Measurements from ENCODE around the gene CYTH1. TPM values are rescaled to one million over a fixed set of nuclear protein-coding genes. Genes with fewer than 3 reads are reported as not detected.

The CYTH1 gene
- total RNA-seq, 2 experiments from 2014 or later: 521 to 525 TPM

GRCh38 chr17:78644931-78645351 is 137.1 kb downstream of the CYTH1 start:
- ChIA-PET POLR2A (interaction anchor here (1.2 kb wide), 1 partner anchor 21 kb away, joined by 6 read pairs; no protein-coding TSS in a partner anchor), CTCF (no interaction called here)
- Histone ChIP-seq H3K4me3 (ENCODE audit: low read length) (no peak overlapping the region), H3K4me1 (ENCODE audit: insufficient read depth, low read length) (peaks cover 17% of the 10 kb centered on the region), H3K9me3 (ENCODE audit: control insufficient read depth in 1 of 2, insufficient read depth in 1 of 2, low read length in 2 of 2) (peaks cover 0 to 12% of the 10 kb centered on the region in 2 experiments), H3K27ac (ENCODE audit: low read depth in 1 of 2, low read length in 2 of 2) (no peak overlapping the region), H3K27me3 (ENCODE audit: control insufficient read depth in 1 of 2, insufficient read depth in 2 of 2, low read length in 2 of 2) (no peaks in the 10 kb centered on the region), H3K36me3 (ENCODE audit: insufficient read depth, low read length) (no peaks in the 10 kb centered on the region)
- ATAC-seq (ENCODE audit: poor library complexity): no peak
- H3K4me1 Mint-ChIP-seq (ENCODE audit: low read depth): peaks cover 10% of the 10 kb centered on the region
- H3K36me3 Mint-ChIP-seq (ENCODE audit: low read depth): no peaks in the 10 kb centered on the region
- no peaks in the 10 kb centered on the region for H3K27me3 Mint-ChIP-seq
- H3K9me3 Mint-ChIP-seq: no peaks in the 10 kb centered on the region
- intact Hi-C loops (cut with DNase I, micrococcal nuclease): no loop called here
- no peak for TF ChIP-seq CTCF (IDR thresholded peaks at IDR 0.05)
- no peak overlapping the region for H3K4me3 Mint-ChIP-seq
- H3K27ac Mint-ChIP-seq: no peak overlapping the region
- DNase-seq: no peak

GRCh38 chr17:78644224-78644623 is 137.8 kb downstream of the CYTH1 start:
- peaks cover 10% of the 10 kb centered on the region for H3K4me1 Mint-ChIP-seq (ENCODE audit: low read depth)
- H3K9me3 Mint-ChIP-seq: no peaks in the 10 kb centered on the region
- Histone ChIP-seq H3K9me3 (ENCODE audit: control insufficient read depth in 1 of 2, insufficient read depth in 1 of 2, low read length in 2 of 2) (peaks cover 0 to 12% of the 10 kb centered on the region in 2 experiments), H3K36me3 (ENCODE audit: insufficient read depth, low read length) (no peaks in the 10 kb centered on the region), H3K27me3 (ENCODE audit: control insufficient read depth in 1 of 2, insufficient read depth in 2 of 2, low read length in 2 of 2) (no peaks in the 10 kb centered on the region), H3K4me3 (ENCODE audit: low read length) (no peak overlapping the region), H3K27ac (ENCODE audit: low read depth in 1 of 2, low read length in 2 of 2) (no peak overlapping the region), H3K4me1 (ENCODE audit: insufficient read depth, low read length) (peaks cover 17% of the 10 kb centered on the region)
- DNase-seq (no peak), ATAC-seq (ENCODE audit: poor library complexity) (no peak)
- no peaks in the 10 kb centered on the region for H3K36me3 Mint-ChIP-seq (ENCODE audit: low read depth)
- ChIA-PET CTCF (no interaction called here), POLR2A (no interaction called here)
- intact Hi-C loops (cut with DNase I, micrococcal nuclease): no loop called here
- no peaks in the 10 kb centered on the region for H3K27me3 Mint-ChIP-seq
- TF ChIP-seq CTCF (IDR thresholded peaks at IDR 0.05): no peak
- no peak overlapping the region for H3K27ac Mint-ChIP-seq
- H3K4me3 Mint-ChIP-seq: no peak overlapping the region

GRCh38 chr17:78643326-78643725 is 138.7 kb downstream of the CYTH1 start:
- CTCF ChIA-PET: no interaction called here
- intact Hi-C loops (cut with DNase I, micrococcal nuclease): no loop called here
- Histone ChIP-seq H3K27me3 (ENCODE audit: control insufficient read depth in 1 of 2, insufficient read depth in 2 of 2, low read length in 2 of 2) (no peaks in the 10 kb centered on the region), H3K4me3 (ENCODE audit: low read length) (no peak overlapping the region), H3K36me3 (ENCODE audit: insufficient read depth, low read length) (no peaks in the 10 kb centered on the region), H3K9me3 (ENCODE audit: control insufficient read depth in 1 of 2, insufficient read depth in 1 of 2, low read length in 2 of 2) (peaks cover 0 to 6% of the 10 kb centered on the region in 2 experiments), H3K4me1 (ENCODE audit: insufficient read depth, low read length) (peaks cover 17% of the 10 kb centered on the region), H3K27ac (ENCODE audit: low read depth in 1 of 2, low read length in 2 of 2) (no peak overlapping the region)
- Mint-ChIP-seq H3K27ac (no peak overlapping the region), H3K36me3 (ENCODE audit: low read depth) (no peaks in the 10 kb centered on the region), H3K27me3 (no peaks in the 10 kb centered on the region), H3K9me3 (no peaks in the 10 kb centered on the region), H3K4me3 (no peak overlapping the region), H3K4me1 (ENCODE audit: low read depth) (peaks cover 10% of the 10 kb centered on the region)
- DNase-seq (no peak), ATAC-seq (ENCODE audit: poor library complexity) (no peak)
- no peak for TF ChIP-seq CTCF (IDR thresholded peaks at IDR 0.05)
- POLR2A ChIA-PET: no interaction called here

Data from CD4-positive, alpha-beta T cell (primary cell).